Osteoblast (primary cell): ENCODE data around the gene PCDH15. TPM values are rescaled to one million over a fixed set of nuclear protein-coding genes. Genes with fewer than 3 reads are reported as not detected.
A peak's percentile ranks its signal among the peaks of the same experiment; 100 is the strongest.

Source experiments
- DNase-seq: peaks from one replicate; pipeline ENCODE4 v3.0.0; 2011; ENCODE audit warnings: low spot score, mixed read lengths; ENCODE audit not compliant: insufficient read length; ENCODE audit errors: missing footprints
- H2AFZ ChIP-seq: 2 replicates; pipeline ENCODE4 v1.6.0; 2011; ENCODE audit warnings: mild to moderate bottlenecking, low read length
- H3K27ac ChIP-seq: 2 replicates; pipeline ENCODE4 v1.5.1; 2011; ENCODE audit warnings: mild to moderate bottlenecking, low read depth, low read length, moderate library complexity
- H3K27me3 ChIP-seq: 2 replicates; pipeline ENCODE4 v1.6.0; 2012; ENCODE audit warnings: mild to moderate bottlenecking, control low read depth, inconsistent platforms, low read length, moderate library complexity; ENCODE audit not compliant: insufficient read depth
- H3K36me3 ChIP-seq: 2 replicates; pipeline ENCODE4 v1.5.1; 2011; ENCODE audit warnings: mild to moderate bottlenecking, low read length, control low read depth, moderate library complexity; ENCODE audit not compliant: insufficient read depth
- H3K4me1 ChIP-seq: 2 replicates; pipeline ENCODE4 v1.5.1; 2011; ENCODE audit warnings: mild to moderate bottlenecking, low read length, control low read depth, moderate library complexity; ENCODE audit not compliant: insufficient read depth
- H3K4me2 ChIP-seq: 2 replicates; pipeline ENCODE4 v1.6.0; 2011; ENCODE audit warnings: mild to moderate bottlenecking, low read length; ENCODE audit not compliant: insufficient read depth
- H3K4me3 ChIP-seq: fragments of 200-600 bp; sonication (generic); 3 replicates; pipeline ENCODE4 v1.5.1; 2012; ENCODE audit warnings: mild to moderate bottlenecking, low read length, inconsistent platforms; ENCODE audit not compliant: insufficient read depth
- H3K79me2 ChIP-seq: 2 replicates; pipeline ENCODE4 v1.6.0; 2012; ENCODE audit warnings: mild to moderate bottlenecking, low read length, control low read depth, inconsistent platforms; ENCODE audit not compliant: insufficient read depth
- H3K9me3 ChIP-seq: 2 replicates; pipeline ENCODE4 v1.5.1; 2011; ENCODE audit warnings: low read depth, low read length, control low read depth
- H4K20me1 ChIP-seq: 2 replicates; pipeline ENCODE4 v1.6.0; 2012; ENCODE audit warnings: mild to moderate bottlenecking, low read length, control low read depth; ENCODE audit not compliant: insufficient read depth
- total RNA-seq: library from RNA; depleted of rRNA; stranded (reverse); fragments of >200 nt; gene quantifications from 2 replicates; pipeline ENCODE4 v1.2.3, GENCODE V29; 2012
- TF ChIP-seq, protein P1 (sequence below): IDR thresholded peaks from 2 replicates; pipeline ENCODE4 v1.5.1; 2011; ENCODE audit warnings: mild to moderate bottlenecking, low read depth, low read length, moderate library complexity; ENCODE audit errors: extremely low read depth

PCDH15 gene
- total RNA-seq, 1 donor: not detected

DNA sequence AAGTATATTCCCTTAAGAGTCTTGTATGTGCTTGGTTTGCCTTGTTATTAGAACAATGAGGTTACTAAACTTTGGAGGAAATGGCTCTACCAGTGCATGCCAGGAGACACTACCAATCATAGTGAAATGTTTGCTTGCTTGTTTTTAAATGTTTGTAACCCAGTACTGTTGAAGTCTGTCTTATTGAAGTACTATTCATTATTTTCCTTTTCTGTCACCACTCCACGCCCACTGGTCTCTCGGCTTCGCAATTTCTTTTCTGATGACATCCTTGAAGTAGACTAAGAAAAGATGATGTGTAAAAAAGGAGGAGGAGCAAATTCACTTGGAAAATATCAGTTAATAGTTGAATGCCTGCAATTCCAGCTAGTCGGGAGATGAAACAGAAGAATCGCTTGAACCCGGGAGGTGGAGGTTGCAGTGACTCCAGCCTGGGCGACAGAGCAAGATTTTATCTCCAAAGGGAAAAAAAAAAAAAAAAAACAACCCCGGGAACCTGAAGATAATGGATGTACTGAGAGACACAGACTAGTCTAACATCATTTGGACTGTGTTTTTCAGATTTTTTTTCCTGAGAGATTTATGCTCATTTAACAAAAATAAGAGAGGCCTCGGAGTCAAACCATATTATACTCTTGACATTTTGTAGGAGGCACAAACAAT, 959.4 kb downstream of the PCDH15 start:
- Histone ChIP-seq H4K20me1 (no peaks in the 10 kb centered on the region), H3K79me2 (no peaks in the 10 kb centered on the region), H3K36me3 (no peaks in the 10 kb centered on the region), H3K27me3 (no peaks in the 10 kb centered on the region), H3K4me3 (no peak overlapping the region), H3K9me3 (no peaks in the 10 kb centered on the region), H3K27ac (no peak overlapping the region), H2AFZ (no peak overlapping the region), H3K4me2 (no peak overlapping the region), H3K4me1 (no peaks in the 10 kb centered on the region)
- TF ChIP-seq, protein P1, sequence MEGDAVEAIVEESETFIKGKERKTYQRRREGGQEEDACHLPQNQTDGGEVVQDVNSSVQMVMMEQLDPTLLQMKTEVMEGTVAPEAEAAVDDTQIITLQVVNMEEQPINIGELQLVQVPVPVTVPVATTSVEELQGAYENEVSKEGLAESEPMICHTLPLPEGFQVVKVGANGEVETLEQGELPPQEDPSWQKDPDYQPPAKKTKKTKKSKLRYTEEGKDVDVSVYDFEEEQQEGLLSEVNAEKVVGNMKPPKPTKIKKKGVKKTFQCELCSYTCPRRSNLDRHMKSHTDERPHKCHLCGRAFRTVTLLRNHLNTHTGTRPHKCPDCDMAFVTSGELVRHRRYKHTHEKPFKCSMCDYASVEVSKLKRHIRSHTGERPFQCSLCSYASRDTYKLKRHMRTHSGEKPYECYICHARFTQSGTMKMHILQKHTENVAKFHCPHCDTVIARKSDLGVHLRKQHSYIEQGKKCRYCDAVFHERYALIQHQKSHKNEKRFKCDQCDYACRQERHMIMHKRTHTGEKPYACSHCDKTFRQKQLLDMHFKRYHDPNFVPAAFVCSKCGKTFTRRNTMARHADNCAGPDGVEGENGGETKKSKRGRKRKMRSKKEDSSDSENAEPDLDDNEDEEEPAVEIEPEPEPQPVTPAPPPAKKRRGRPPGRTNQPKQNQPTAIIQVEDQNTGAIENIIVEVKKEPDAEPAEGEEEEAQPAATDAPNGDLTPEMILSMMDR: no peak
- DNase-seq: no peak

DNA sequence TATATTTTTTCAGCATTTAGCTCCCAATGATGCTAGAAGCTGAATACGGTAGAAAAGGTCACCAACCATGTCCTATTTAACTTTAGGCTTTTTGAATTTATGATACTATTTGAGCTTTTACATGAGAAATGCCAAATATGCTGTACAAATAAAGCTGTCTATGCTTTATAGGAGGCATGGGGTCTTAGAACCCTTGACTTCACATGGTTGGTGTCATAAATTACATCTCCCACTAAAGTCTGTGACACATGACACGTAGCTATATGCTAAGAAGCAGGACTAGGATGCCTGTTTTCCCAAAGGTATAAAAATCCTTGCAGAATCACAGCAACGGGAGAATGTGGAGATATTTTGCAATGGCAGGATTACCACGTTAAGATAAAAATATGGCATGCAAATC, 960.4 kb downstream of the PCDH15 start:
- no peaks in the 10 kb centered on the region for H3K36me3 ChIP-seq
- TF ChIP-seq, protein P1: no peak
- no peak overlapping the region for H2AFZ ChIP-seq
- no peaks in the 10 kb centered on the region for H4K20me1 ChIP-seq
- no peaks in the 10 kb centered on the region for H3K79me2 ChIP-seq
- H3K27me3 ChIP-seq: no peaks in the 10 kb centered on the region
- no peak for DNase-seq
- no peaks in the 10 kb centered on the region for H3K9me3 ChIP-seq
- H3K27ac ChIP-seq: no peak overlapping the region
- H3K4me1 ChIP-seq: no peaks in the 10 kb centered on the region
- H3K4me3 ChIP-seq: no peak overlapping the region
- no peak overlapping the region for H3K4me2 ChIP-seq

DNA sequence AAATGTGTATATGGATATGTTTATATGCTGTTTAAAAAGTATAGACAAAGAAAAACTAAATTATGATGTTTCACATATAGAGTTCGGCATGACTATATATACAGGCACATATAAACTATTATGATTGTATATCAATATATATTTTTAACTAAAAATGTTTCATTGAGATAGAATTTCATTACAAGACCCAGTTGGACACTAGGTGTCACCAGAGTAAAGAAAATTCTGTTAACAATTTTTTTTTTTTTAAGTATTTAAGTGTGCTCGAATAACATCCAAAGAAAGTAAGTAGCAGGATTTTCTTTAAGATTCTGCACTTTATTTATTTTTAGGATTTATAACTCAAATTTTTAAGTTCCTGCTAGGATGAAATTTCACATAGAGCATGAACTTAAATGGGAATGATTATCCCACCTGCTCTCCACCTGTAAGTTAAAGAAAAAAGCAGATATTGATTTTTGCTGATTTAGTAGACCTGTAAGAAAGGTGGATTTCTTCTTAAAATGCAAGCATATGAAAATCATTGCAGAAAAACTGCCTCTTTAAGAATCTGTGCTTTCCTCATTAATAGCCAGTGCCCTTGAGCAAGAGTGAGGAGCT, 961.5 kb downstream of the PCDH15 start:
- no peaks in the 10 kb centered on the region for H3K4me1 ChIP-seq
- H3K9me3 ChIP-seq: no peaks in the 10 kb centered on the region
- H3K27ac ChIP-seq: no peak overlapping the region
- no peak for DNase-seq
- H4K20me1 ChIP-seq: no peaks in the 10 kb centered on the region
- H2AFZ ChIP-seq: no peak overlapping the region
- TF ChIP-seq, protein P1: peak; percentile 38
- no peaks in the 10 kb centered on the region for H3K27me3 ChIP-seq
- H3K36me3 ChIP-seq: no peaks in the 10 kb centered on the region
- no peak overlapping the region for H3K4me2 ChIP-seq
- no peak overlapping the region for H3K4me3 ChIP-seq
- H3K79me2 ChIP-seq: no peaks in the 10 kb centered on the region

DNA sequence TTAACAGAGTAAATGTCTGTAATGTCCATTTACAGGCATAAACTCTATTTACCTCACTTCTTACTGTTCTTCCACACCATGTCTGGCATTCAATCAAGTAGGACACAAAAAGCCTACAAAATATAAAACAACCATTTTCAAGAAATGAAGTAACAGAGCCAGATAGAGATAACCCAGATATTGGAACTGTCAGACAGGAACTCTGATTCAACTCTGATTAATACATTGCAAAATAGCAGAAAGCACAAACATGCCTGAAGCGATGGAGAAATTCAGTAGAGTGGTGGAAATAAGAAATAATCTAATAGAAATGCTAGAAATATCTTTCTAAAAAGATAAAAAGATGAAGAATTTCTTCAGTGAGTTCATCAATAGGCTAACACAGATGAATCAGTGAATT, 964.4 kb downstream of the PCDH15 start:
- Histone ChIP-seq H3K9me3 (no peaks in the 10 kb centered on the region), H3K27ac (no peak overlapping the region), H3K36me3 (no peaks in the 10 kb centered on the region), H2AFZ (no peak overlapping the region), H3K27me3 (no peaks in the 10 kb centered on the region), H4K20me1 (no peaks in the 10 kb centered on the region), H3K79me2 (no peaks in the 10 kb centered on the region), H3K4me1 (no peaks in the 10 kb centered on the region), H3K4me3 (no peak overlapping the region), H3K4me2 (no peak overlapping the region)
- DNase-seq: no peak
- TF ChIP-seq, protein P1: no peak
